ENCODE results near the gene GCC2. TPM values are rescaled to one million over a fixed set of nuclear protein-coding genes. Genes with fewer than 3 reads are reported as not detected.

Gene GCC2
- total and polyA plus RNA-seq, 2 experiments from 2014 or later: 16.1 to 25.1 TPM

Other genes with a start within 250 kb of the GCC2 start
- not detected in 2 replicates for gene SULT1C3, start 209.2 kb upstream of the GCC2 start, total RNA-seq
- not detected in 2 replicates for gene SULT1C3, start 209.2 kb upstream of the GCC2 start, polyA plus RNA-seq
- 3.2 and 3.8 TPM in 2 replicates for gene SULT1C2, start 160.3 kb upstream of the GCC2 start, total RNA-seq
- gene SULT1C2, start 160.3 kb upstream of the GCC2 start, polyA plus RNA-seq: 1.1 and 1.6 TPM in 2 replicates
- gene SULT1C4, start 71.3 kb upstream of the GCC2 start, total RNA-seq: 9.3 and 14.3 TPM in 2 replicates
- 10.6 and 21.7 TPM in 2 replicates for gene SULT1C4, start 71.3 kb upstream of the GCC2 start, polyA plus RNA-seq
- gene LIMS1, start 85.3 kb downstream of the GCC2 start, total RNA-seq: 34.0 and 56.8 TPM in 2 replicates
- 29.8 and 34.6 TPM in 2 replicates for gene LIMS1, start 85.3 kb downstream of the GCC2 start, polyA plus RNA-seq

All from cardiac muscle cell (in vitro differentiated cells and primary cell).